Transverse colon (tissue), 4 donors: ENCODE data around the gene OR52I1. TPM values are rescaled to one million over a fixed set of nuclear protein-coding genes. Genes with fewer than 3 reads are reported as not detected.

Source experiments
- DNase-seq: peaks from one replicate; pipeline ENCODE4 v3.0.0-alpha.2; 2019
- H3K27ac ChIP-seq, 4 donors: fragments of 200-600 bp; sonication (generic); 2 replicates each; pipeline ENCODE4 v1.5.1; 2016 to 2018; ENCODE audit warnings: inconsistent platforms in 4 of 4
- H3K27me3 ChIP-seq: fragments of 200-600 bp; sonication (generic); 2 replicates; pipeline ENCODE4 v1.5.1; 2017; ENCODE audit warnings: inconsistent platforms
- H3K36me3 ChIP-seq, 4 donors: fragments of 200-600 bp; sonication (generic); 2 replicates each; pipeline ENCODE4 v1.5.1; 2017 to 2019; ENCODE audit warnings: inconsistent platforms in 4 of 4
- H3K4me1 ChIP-seq, 4 donors: fragments of 200-600 bp; sonication (generic); 2 replicates each; pipeline ENCODE4 v1.5.1; 2017 to 2020; ENCODE audit warnings: inconsistent platforms in 4 of 4
- H3K4me3 ChIP-seq, 4 donors: fragments of 200-600 bp; sonication (generic); 1 replicate in 1 of 4; 2 replicates in 3 of 4; pipeline versions ENCODE4 v1.5.1 to v1.6.1; 2017 to 2019; ENCODE audit warnings: inconsistent platforms in 4 of 4
- H3K9me3 ChIP-seq, 2 donors: fragments of 200-600 bp; sonication (generic); 2 replicates each; pipeline ENCODE4 v1.5.1; 2017 to 2019; ENCODE audit warnings: inconsistent platforms in 2 of 2
- CTCF ChIP-seq, 5 experiments: fragments of 200-600 bp in 3 of 5; fragments of 450-650 bp in 2 of 5; sonication (generic) in 3 of 5; IDR thresholded peaks; 1 replicate in 2 of 5; 2 replicates in 3 of 5; pipeline ENCODE4 v1.5.1; 2016 to 2017; ENCODE audit warnings: antibody characterized with exemption in 5 of 5, inconsistent platforms in 3 of 5, mild to moderate bottlenecking in 2 of 5, moderate library complexity in 1 of 5
- EP300 ChIP-seq: sonication (generic); formaldehyde crosslinking; IDR thresholded peaks from one replicate; pipeline ENCODE4 v1.6.1; 2017; ENCODE audit warnings: antibody characterized with exemption, low read depth
- POLR2A ChIP-seq: fragments of 450-650 bp; IDR thresholded peaks from one replicate; pipeline ENCODE4 v1.6.1; 2016; ENCODE audit warnings: antibody characterized with exemption, mild to moderate bottlenecking, moderate library complexity
- POLR2AphosphoS5 ChIP-seq, 3 donors: sonication (generic); formaldehyde crosslinking; IDR thresholded peaks; one replicate each; pipeline ENCODE4 v1.6.1; 2016; ENCODE audit warnings: antibody characterized with exemption in 3 of 3
- WGBS, 2 donors: methylation state at CpG; one replicate each; pipeline ENCODE4 v1.1.5; 2018; ENCODE audit warnings: low coverage in 1 of 2; 5-methylcytosine and 5-hydroxymethylcytosine counted together
- in situ Hi-C, 4 donors: fragments of 200-750 bp; cut with MboI; loops; one replicate each; pipeline versions ENCODE4 v1.15.0 to v1.15.1; 2017; ENCODE audit warnings: low sequenced_read_pairs in 3 of 4, low pct_ligation_motif_present in 1 of 4, low pct_unique_long_range_greater_than_20kb in 1 of 4
- intact Hi-C: fragments of 100-400 bp; cut with DNase I; formaldehyde crosslinking; loops from one replicate; pipeline ENCODE4 v1.15.1; 2023; ENCODE audit warnings: low total_unique reads
- total RNA-seq, 4 donors: library from RNA; depleted of rRNA; stranded (reverse); fragments of >200 nt; gene quantifications; one replicate each; pipeline ENCODE4 v1.1.0, GENCODE V29; 2016

OR52I1 gene
- total RNA-seq, 4 donors from 2014 or later = not detected

- H3K27ac ChIP-seq = peak overlapping the region; percentile 88 to 93 (median 92)
- peaks cover 0 to 31% (median 19%) of the 10 kb centered on the region in 4 donors for H3K4me1 ChIP-seq
- no peaks in the 10 kb centered on the region for H3K9me3 ChIP-seq
- intact Hi-C loops (no loop called here), in situ Hi-C loops (no loop called here)
- H3K36me3 ChIP-seq = peaks cover 0 to 18% (median 4%) of the 10 kb centered on the region in 4 donors
- peak overlapping the region in 2 of 4 donors; percentile 55 to 93 for H3K4me3 ChIP-seq
- peak; percentile 22 for DNase-seq
- TF ChIP-seq POLR2A = no peak
- no peak for TF ChIP-seq CTCF (IDR thresholded peaks at IDR 0.05)
- TF ChIP-seq POLR2AphosphoS5 (IDR thresholded peaks at IDR 0.05) = no peak
- no peak for TF ChIP-seq EP300
- 43 to 61% methylated on average over 1 of the region's 1 CpG for WGBS, 2 donors
- no peaks in the 10 kb centered on the region for H3K27me3 ChIP-seq
Observed at GRCh38 chr11:4606231-4607015, 12.6 kb downstream of the OR52I1 start.

GRCh38 chr11:4607096-4607495 is 13.3 kb downstream of the OR52I1 start:
- H3K4me1 ChIP-seq = peaks cover 0 to 31% (median 19%) of the 10 kb centered on the region in 4 donors
- DNase-seq = no peak
- H3K9me3 ChIP-seq = no peaks in the 10 kb centered on the region
- peak overlapping the region; percentile 41 to 93 (median 56) for H3K4me3 ChIP-seq
- intact Hi-C loops (no loop called here), in situ Hi-C loops (no loop called here)
- 9 to 29% methylated on average over 4 to 6 of the region's 6 CpGs for WGBS, 2 donors
- peaks cover 0 to 11% (median 4%) of the 10 kb centered on the region in 4 donors for H3K36me3 ChIP-seq
- TF ChIP-seq CTCF (IDR thresholded peaks at IDR 0.05) (no peak), POLR2A (no peak), POLR2AphosphoS5 (IDR thresholded peaks at IDR 0.05) (no peak), EP300 (no peak)
- H3K27ac ChIP-seq = peak overlapping the region; percentile 88 to 93 (median 92)
- H3K27me3 ChIP-seq = no peaks in the 10 kb centered on the region

- Histone ChIP-seq H3K27me3 (no peaks in the 10 kb centered on the region), H3K4me1 (peaks cover 0 to 31% (median 19%) of the 10 kb centered on the region in 4 donors), H3K36me3 (peaks cover 0 to 6% (median 2%) of the 10 kb centered on the region in 4 donors), H3K4me3 (peak within 1 kb of the TSS; percentile 41 to 93 (median 56)), H3K9me3 (no peaks in the 10 kb centered on the region), H3K27ac (peak within 1 kb of the TSS; percentile 88 to 93 (median 92))
- intact Hi-C loops (no loop called here), in situ Hi-C loops (no loop called here)
- 7 to 55% methylated on average over 4 to 40 of the region's 43 CpGs for WGBS, 2 donors
- TF ChIP-seq EP300 (no peak), CTCF (IDR thresholded peaks at IDR 0.05) (no peak), POLR2A (peak; percentile 73), POLR2AphosphoS5 (IDR thresholded peaks at IDR 0.05) (peak; percentile 44 to 80 (median 71))
- peak; percentile 96 for DNase-seq
Observed at GRCh38 chr11:4607781-4608666, 14.2 kb downstream of the OR52I1 start, which contains the start of gene TRIM68. TRIM68 (minus strand) TSS chr11:4608231; CDS start chr11:4605504, 2,727 bp downstream.
